DND-41 (cell line): Measurements from ENCODE around the gene TMEM18.
"Not testable (repeated sequence)": the region's sequence is repeated elsewhere in the genome, so short reads cannot be mapped to it uniquely, and the experiment has no call there.

Experiments used
- ATAC-seq: fragments of 200-7000 bp; cut with Tn5 transposase; 3 replicates; pipeline ENCODE4 v1.9.1; 2021; ENCODE audit warnings: low read depth; ENCODE audit not compliant: insufficient read depth
- DNase-seq: peaks from one replicate; pipeline ENCODE4 v3.0.0-alpha.2; 2020
- H2AFZ ChIP-seq: 2 replicates; pipeline ENCODE4 v1.6.0; 2012; ENCODE audit warnings: low read depth, low read length
- H3K27ac ChIP-seq: 2 replicates; pipeline ENCODE4 v1.5.1; 2012; ENCODE audit warnings: low read length, inconsistent platforms
- H3K27me3 ChIP-seq: fragments of 200-600 bp; sonication (generic); 2 replicates; pipeline ENCODE4 v1.6.0; 2012; ENCODE audit warnings: low read length, mild to moderate bottlenecking, inconsistent platforms; ENCODE audit not compliant: insufficient read depth, poor library complexity
- H3K36me3 ChIP-seq: 2 replicates; pipeline ENCODE4 v1.5.1; 2012; ENCODE audit warnings: low read length, inconsistent platforms; ENCODE audit not compliant: insufficient read depth
- H3K4me1 ChIP-seq: 2 replicates; pipeline ENCODE4 v1.5.1; 2012; ENCODE audit warnings: mild to moderate bottlenecking, low read length; ENCODE audit not compliant: insufficient read depth
- H3K4me2 ChIP-seq: 2 replicates; pipeline ENCODE4 v1.6.0; 2012; ENCODE audit warnings: mild to moderate bottlenecking, moderate library complexity, low read length, inconsistent platforms; ENCODE audit not compliant: insufficient read depth
- H3K4me3 ChIP-seq, 2 experiments: fragments of 200-600 bp in 1 of 2; shearing (Covaris generic) in 1 of 2; 2 replicates each; pipeline ENCODE4 v1.5.1; 2012 to 2016; ENCODE audit warnings: inconsistent platforms in 2 of 2, low read length in 2 of 2, mild to moderate bottlenecking in 2 of 2, low read depth in 1 of 2, moderate library complexity in 1 of 2
- H3K79me2 ChIP-seq: 2 replicates; pipeline ENCODE4 v1.6.0; 2012; ENCODE audit warnings: low read length, inconsistent platforms; ENCODE audit not compliant: insufficient read depth
- H3K9ac ChIP-seq: 2 replicates; pipeline ENCODE4 v1.6.0; 2012; ENCODE audit warnings: low read depth, mild to moderate bottlenecking, inconsistent platforms, low read length, moderate library complexity
- H3K9me3 ChIP-seq: 2 replicates; pipeline ENCODE4 v1.5.1; 2012; ENCODE audit warnings: low read length, moderate library complexity, mild to moderate bottlenecking, inconsistent platforms; ENCODE audit not compliant: insufficient read depth, severe bottlenecking
- H4K20me1 ChIP-seq: 2 replicates; pipeline ENCODE4 v1.6.0; 2012; ENCODE audit warnings: low read length; ENCODE audit not compliant: insufficient read depth
- CTCF ChIP-seq: IDR thresholded peaks from 2 replicates; pipeline ENCODE4 v1.5.1; 2012; ENCODE audit warnings: borderline replicate concordance, low read length, moderate library complexity, mild to moderate bottlenecking; ENCODE audit not compliant: poor library complexity, severe bottlenecking; ENCODE audit errors: extremely low read depth
- EZH2 ChIP-seq: IDR thresholded peaks from 3 replicates; pipeline ENCODE4 v1.6.1; 2012; ENCODE audit warnings: borderline replicate concordance, low read depth, mild to moderate bottlenecking, moderate library complexity, low read length, inconsistent platforms; ENCODE audit not compliant: severe bottlenecking

Gene TMEM18

GRCh38 chr2:685421-685820, 8.2 kb upstream of the TMEM18 start:
- Histone ChIP-seq H3K36me3 (no peaks in the 10 kb centered on the region), H3K9ac (no peak overlapping the region), H3K4me2 (no peak overlapping the region), H3K79me2 (no peaks in the 10 kb centered on the region), H4K20me1 (no peaks in the 10 kb centered on the region), H3K4me3 (no peak overlapping the region), H3K9me3 (peaks cover 14% of the 10 kb centered on the region), H3K27ac (no peak overlapping the region), H2AFZ (no peak overlapping the region), H3K4me1 (no peaks in the 10 kb centered on the region), H3K27me3 (no peaks in the 10 kb centered on the region)
- DNase-seq (no peak), ATAC-seq (no peak)
- no peak for TF ChIP-seq CTCF
- no peak for TF ChIP-seq EZH2

- peaks cover 14% of the 10 kb centered on the region for H3K9me3 ChIP-seq
- DNase-seq, H3K4me2 ChIP-seq, H3K36me3 ChIP-seq, H4K20me1 ChIP-seq, H3K4me3 ChIP-seq, H3K79me2 ChIP-seq, H2AFZ ChIP-seq, H3K27me3 ChIP-seq, H3K4me1 ChIP-seq, ATAC-seq, H3K9ac ChIP-seq, H3K27ac ChIP-seq: not testable (repeated sequence)
Observed at GRCh38 chr2:684913-685312, 7.7 kb upstream of the TMEM18 start.

- no peaks in the 10 kb centered on the region for H4K20me1 ChIP-seq
- ATAC-seq (no peak), DNase-seq (no peak)
- H3K4me1 ChIP-seq, result peaks cover 11% of the 10 kb centered on the region
- H3K27me3 ChIP-seq, result no peaks in the 10 kb centered on the region
- H3K79me2 ChIP-seq, result peaks cover 15% of the 10 kb centered on the region
- H3K4me3 ChIP-seq, result no peak overlapping the region
- no peak overlapping the region for H2AFZ ChIP-seq
- H3K4me2 ChIP-seq, result no peak overlapping the region
- TF ChIP-seq EZH2 (no peak), CTCF (no peak)
- H3K9ac ChIP-seq, result no peak overlapping the region
- H3K9me3 ChIP-seq, result peaks cover 14% of the 10 kb centered on the region
- no peaks in the 10 kb centered on the region for H3K36me3 ChIP-seq
- no peak overlapping the region for H3K27ac ChIP-seq
Observed at GRCh38 chr2:682226-682625, 5.0 kb upstream of the TMEM18 start.

GRCh38 chr2:681312-681711, 4.1 kb upstream of the TMEM18 start:
- DNase-seq (no peak), ATAC-seq (no peak)
- Histone ChIP-seq H3K9ac (no peak overlapping the region), H3K36me3 (no peaks in the 10 kb centered on the region; the same call in 1 of the 2 replicates), H2AFZ (no peak overlapping the region), H3K9me3 (peaks cover 14% of the 10 kb centered on the region), H3K4me3 (no peak overlapping the region), H4K20me1 (peaks cover 4% of the 10 kb centered on the region), H3K4me2 (no peak overlapping the region), H3K79me2 (peaks cover 19% of the 10 kb centered on the region), H3K27ac (no peak overlapping the region), H3K27me3 (no peaks in the 10 kb centered on the region), H3K4me1 (peaks cover 14% of the 10 kb centered on the region)
- no peak for TF ChIP-seq CTCF
- TF ChIP-seq EZH2, result no peak
